ENCODE measurements around the gene SLC26A8.
A peak's percentile ranks its signal among the peaks of the same experiment; 100 is the strongest.
"Not testable (repeated sequence)": the region's sequence is repeated elsewhere in the genome, so short reads cannot be mapped to it uniquely, and the experiment has no call there.

Gene SLC26A8

DNA sequence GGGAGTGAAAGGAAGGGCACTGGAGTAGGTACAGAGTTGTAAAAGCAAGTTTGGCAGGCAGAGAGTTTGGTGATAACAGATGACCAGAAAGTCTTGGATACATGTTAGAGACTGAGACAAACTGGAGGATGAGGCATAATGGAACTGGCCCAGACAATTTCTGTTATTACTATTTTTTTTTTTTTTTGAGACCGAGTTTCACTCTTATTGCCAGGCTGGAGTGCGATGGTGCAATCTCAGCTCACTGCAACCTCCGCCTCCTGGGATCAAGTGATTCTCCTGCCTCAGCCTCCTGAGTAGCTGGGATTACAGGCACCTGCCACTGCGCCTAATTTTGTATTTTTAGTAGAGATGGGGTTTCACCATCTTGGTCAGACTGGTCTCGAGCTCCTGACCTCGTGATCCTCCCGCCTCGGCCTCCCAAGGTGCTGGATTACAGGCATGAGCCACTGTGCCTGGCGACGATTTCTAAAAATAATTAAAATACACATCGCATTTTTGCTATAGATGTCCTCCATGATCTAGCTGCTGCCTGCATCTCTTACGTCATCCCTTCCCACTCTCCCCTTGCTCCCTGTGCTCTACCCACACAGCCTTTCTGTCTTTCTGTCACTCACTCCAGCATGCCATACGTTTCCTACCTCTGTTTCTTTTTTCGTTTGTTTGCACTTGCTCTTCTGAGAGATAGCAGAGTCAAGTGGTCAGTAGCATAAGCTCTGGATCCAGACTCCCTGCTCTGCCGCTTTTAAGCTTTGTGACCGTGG lies 26.7 kb upstream of the SLC26A8 start:
- no peak for DNase-seq (ENCODE audit: low spot score)

DNA sequence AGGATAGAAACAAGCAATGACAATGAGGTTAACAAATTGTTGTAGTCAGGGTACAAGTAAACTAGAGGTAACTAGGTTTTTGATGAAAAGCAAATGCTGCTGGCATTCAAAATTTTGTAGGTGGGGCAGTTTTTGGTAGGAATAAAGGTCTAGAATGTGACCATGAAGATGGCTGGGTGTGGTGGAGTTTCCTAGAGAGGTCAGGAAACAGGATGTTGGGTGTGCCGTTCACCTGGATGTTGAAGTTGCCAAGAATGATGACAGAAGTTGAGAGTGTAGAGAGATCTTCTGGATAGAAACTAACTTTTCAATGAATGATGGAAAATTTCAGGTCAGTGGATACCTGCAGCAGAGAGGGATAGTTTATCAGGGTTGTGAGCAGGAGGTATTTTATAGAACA lies 25.9 kb upstream of the SLC26A8 start:
- DNase-seq (ENCODE audit: low spot score), result no peak

DNA sequence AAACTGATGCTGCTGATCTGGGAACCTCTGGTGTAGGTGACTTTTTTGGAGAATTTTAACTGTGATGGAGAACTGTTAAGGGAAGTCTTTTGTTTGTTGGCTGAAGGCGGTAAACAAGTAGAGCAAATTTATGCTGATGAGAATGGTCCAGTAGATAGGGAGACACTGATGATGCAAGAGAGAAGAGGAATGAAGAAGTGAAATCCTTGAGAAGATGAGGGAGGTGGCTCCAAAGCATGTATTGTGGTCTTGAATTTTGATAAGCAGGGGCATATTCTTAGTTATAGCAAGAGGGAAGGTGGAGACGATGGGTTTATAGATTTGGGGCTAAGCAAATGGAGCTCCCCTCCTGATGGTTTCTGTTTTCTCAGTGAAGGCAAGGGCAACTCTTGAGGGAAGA lies 25.1 kb upstream of the SLC26A8 start:
- DNase-seq (ENCODE audit: low spot score), result no peak

DNA sequence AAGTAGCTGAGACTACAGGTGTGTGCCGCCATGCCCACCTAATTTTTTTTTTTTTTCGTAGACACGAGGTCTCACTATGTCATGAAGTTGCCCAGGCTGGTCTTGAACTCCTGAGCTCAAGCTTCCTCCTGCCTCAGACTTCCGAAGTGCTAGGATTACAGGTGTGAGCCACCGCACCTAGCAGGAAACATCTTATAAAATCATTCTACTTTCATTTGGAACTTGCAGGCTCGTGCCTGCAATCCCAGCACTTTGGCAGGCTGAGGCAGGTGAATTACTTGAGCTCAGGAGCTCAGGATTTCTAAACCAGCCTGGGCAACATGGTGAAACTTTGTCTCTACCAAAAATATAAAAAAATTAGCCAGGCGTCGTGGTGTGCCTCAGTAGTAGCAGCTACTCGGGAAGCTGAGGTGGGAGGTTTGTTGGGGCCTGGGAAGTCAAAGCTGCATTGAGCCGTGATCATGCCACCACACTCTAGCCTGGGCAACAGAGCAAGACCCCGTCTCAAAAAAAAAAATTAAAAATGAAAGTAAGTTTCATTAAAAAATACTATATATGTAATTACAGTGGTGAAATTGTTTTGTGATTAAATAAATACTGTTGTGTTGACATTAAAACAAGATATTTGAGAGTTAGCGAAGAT lies 18.3 kb upstream of the SLC26A8 start:
- DNase-seq (ENCODE audit: low spot score), result no peak

DNA sequence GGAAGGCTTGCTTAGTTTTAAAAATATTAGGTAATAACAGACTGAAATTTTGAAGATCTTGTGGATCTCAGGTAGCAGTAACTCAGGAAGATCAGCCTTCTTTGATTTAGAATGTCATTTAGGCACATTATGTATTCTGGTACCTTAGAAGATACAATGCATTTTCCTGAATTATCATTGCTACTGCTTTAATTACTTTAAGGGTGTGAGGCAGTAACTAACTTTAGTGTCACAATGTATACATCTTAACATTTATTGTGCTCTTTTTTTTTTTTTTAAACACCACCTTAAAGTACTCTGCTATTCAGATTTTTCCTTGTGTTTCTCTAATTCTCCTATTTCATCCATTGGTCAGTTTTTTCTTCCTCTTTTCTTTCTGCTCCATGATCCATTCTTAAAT lies 16.5 kb upstream of the SLC26A8 start:
- DNase-seq (ENCODE audit: low spot score), result no peak

DNA sequence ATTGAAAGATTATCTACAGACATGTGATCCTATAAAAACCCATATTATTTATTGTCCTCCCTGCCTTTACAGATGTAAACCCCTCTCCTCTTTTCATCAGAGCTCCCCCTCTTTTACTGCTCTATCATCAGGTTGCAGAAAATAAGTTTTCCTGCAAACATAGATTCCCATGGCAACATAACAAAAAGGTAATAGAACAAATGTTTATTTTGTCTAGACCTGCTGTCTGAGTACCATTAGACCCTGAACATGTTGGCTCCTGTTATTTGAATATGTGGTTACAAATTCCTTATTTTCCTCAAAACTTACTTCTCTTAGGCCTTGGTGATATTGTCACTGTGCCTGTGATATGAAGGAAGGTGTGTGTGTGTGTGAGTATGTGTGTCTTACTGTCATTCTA lies 14.7 kb upstream of the SLC26A8 start:
- DNase-seq (ENCODE audit: low spot score), result no peak

DNA sequence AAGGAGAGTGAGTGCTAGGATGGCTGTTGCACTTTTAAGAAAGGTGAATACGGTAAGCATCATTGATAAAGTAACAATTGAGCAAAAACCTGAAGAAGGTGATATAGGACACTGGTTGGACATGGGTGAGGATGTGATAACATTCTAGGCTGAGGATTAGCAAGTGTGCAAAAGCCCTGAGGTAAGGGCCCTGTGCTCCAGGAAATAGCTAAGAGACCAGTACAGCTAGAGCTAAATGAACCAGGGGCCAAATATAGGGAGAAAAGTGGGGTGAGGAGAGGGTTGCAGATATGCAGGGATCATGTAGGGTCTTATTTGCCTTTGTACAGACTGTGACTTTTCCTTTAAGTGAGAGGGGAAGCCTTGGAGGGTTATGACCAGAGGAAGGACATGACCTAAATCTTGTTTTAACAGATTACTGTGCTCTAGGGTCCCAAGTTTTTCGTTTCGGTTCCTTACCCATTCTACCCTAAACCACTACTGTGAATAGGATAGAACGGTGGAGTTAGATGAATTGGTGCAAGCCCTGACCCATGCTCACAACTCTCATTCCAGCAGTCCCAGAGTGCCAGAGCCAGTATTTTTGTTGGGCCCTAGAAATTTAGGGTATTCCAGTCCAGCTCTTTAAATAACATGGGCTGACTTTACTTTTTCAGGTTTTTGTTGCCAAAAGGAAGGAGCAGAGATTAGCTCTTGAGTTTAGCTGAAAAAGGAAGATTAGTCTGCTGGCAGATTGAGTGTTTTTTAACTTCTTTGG lies 13.9 kb upstream of the SLC26A8 start:
- DNase-seq (ENCODE audit: low spot score), result no peak

DNA sequence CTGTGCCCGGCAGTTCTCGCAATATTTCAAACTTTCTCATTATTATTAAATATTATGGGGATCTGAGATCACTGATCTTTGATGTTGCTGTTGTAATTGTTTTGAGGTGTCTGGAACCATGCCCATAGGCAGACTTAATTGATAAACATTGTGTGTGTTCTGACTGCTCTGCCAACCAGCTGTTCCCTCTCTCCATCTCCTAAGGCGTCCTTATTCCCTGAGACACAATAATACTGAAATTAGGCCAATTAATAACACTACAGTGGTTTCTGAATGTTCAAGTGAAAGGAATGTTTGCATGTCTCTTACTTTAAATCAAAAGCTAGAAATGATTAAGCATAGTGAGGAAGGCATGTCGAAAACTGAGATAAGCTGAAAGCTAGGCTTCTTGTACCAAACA lies 10.8 kb upstream of the SLC26A8 start:
- no peak for DNase-seq (ENCODE audit: low spot score)

DNA sequence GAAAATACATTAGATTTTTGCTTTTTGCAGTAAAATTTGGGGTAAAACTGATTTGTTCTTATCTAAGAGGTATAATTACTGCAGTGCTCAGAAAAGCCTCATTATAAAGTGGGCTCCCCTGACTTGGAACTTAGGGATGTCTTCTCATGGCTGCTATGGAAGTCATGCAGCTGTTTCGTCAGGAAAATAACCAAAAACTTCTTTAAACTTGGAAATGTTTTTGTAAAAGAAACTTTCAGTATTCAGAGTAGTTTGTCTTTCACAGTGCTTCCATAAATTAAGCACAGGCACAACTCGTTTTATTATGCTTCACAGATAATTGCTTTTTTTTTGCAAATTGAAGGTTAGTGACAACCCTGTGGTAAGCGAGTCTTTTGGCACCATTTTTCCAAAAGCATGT lies 10.0 kb upstream of the SLC26A8 start:
- DNase-seq (ENCODE audit: low spot score), result no peak

DNA sequence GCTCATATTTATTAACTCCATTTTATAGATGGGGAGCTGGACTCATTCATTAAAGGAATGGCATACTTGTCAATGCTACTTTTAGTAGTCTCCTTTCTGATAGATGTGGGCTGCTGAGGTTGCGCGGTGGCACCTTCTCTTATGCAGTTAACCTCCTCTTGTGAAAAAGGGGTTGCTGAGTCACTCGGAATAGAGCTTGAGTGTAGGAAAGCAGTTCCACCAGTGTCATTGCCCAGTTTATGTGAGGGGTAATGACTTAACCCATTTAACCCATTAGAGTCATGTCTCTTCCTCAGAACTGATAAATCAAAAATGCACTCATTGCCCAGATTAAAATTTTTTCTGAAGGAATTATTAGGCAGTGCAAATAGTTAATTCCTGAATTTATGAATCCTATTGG lies 9.5 kb upstream of the SLC26A8 start:
- DNase-seq (ENCODE audit: low spot score), result no peak

DNA sequence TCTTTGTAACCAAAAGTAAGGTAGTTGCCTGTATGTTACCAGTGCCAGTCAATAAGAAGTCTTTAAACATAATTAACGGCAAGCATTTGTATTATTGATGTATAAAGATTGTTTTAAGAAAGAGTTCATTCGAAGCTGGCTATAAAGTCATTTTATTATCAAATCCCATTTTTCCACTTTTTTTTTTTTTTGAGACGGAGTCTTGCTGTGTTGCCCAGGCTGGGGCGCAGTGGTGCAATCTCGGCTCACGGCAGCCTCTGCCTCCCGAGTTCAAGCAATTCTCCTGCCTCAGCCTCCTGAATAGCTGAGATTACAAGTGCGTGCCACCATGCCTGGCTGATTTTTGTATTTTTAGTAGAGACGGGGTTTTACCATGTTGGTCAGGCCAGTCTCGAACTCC lies 8.7 kb upstream of the SLC26A8 start:
- DNase-seq (ENCODE audit: low spot score), result not testable (repeated sequence)

DNA sequence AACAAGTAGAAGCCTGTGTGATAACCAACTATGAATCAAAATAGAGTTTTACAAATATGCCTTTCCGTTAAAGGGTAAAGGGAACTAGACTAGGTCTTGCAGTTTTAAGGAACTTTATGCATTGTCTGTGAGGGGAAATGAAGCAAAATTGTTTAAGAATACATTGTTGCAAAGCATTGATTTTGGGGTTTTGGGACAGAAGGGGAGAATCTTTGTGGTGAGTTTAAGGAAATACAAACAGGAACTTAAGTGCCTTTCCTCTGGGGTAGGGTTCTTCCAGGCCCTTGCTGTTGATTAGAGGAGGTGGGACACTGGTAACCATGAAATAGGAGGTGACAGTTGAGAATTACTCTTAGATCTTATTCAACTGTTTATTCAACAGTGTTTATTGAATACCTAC lies 7.8 kb upstream of the SLC26A8 start:
- DNase-seq (ENCODE audit: low spot score), result no peak

DNA sequence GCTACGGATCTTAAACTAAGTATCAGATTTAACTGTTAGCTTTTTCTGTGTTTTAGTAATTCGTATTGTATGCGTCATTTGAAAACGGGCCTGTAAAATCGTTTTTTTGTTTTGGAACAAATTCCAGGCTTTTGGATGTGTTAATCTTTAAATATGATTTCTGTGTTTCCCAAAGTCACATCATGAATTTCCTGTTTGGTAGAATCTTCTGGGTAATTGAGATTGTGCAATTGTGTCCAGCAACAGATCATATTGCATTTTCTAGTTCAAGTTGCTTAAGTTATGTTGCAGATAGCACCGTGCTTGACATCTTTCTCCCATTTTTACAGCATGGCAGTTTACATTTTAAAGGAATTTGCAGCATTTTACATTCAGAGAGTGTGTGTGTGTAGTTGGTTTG lies 5.0 kb upstream of the SLC26A8 start:
- peak; percentile 36 for DNase-seq (ENCODE audit: low spot score)

DNA sequence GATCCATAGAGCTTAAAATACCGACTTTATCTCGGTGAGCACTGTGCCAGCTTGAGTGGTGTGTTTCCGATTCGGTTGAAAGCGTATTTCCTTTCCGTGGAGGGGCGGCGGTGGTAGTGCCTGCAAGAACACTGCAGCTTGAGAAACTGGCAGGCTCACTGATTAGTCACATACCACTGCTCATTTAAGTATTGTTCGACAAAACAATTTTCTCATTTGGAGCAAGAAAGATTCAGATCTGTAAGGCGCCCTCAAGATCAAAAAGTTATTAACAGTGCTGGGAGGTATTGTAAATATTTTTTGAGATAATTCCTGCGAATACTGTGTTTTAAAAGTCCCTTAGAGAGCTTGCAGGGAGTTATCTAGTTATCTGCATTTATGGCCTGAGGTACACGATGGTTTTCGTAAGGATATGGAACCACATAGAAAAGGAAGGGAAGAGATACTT lies 4.5 kb upstream of the SLC26A8 start:
- DNase-seq (ENCODE audit: low spot score), result peak; percentile 44

DNA sequence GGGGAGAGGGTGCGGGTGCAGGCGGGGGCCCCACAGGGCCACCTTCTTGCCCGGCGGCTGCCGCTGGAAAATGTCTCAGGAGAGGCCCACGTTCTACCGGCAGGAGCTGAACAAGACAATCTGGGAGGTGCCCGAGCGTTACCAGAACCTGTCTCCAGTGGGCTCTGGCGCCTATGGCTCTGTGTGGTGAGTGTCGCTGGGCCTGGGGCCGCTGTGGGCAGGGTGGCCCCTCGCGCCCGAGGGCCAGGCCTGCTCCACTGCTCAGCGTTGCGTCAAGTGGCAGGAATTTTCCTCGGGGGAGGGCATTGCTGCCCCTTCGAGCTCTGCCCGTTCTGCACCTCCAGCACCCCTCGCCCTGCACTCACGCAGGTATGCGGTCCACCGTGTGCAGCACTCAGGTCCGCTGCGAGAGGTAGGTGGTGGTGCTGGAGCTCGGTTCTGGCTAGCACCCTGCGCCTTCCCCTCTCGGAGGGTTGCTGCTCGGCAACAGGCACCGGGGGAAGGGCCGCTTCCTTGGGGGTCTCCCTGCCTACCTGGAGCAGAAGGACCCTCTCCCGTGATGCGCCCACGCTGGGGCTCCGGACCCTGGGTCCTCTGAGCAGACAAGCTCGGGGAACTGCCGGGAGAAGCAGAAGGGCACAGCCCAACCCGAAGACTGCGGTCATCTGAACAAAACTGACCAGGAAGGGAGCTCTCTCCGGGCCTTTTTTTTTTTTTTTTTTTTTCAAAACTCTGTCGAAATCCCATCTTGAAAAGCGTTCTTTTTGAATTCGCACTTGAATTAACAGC lies 3.8 kb upstream of the SLC26A8 start:
- peak; percentile 28 for DNase-seq (ENCODE audit: low spot score)

DNA sequence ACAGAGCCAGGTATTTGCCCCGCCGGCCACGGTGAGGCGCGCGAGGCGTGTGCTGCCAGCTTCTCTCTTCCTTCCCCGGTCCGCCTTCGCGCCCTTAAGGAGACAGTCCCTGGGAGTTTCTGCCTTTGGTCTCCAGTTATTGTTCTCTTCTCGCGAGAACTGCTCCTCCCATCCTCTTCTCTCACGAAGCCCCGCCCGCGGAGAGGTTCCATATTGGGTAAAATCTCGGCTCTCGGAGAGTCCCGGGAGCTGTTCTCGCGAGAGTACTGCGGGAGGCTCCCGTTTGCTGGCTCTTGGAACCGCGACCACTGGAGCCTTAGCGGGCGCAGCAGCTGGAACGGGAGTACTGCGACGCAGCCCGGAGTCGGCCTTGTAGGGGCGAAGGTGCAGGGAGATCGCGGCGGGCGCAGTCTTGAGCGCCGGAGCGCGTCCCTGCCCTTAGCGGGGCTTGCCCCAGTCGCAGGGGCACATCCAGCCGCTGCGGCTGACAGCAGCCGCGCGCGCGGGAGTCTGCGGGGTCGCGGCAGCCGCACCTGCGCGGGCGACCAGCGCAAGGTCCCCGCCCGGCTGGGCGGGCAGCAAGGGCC lies 3.2 kb upstream of the SLC26A8 start, which contains the start of gene MAPK14:
Gene MAPK14 (plus strand): TSS at position 308 of the 587 bp plus-strand sequence. CDS start 350 bp downstream, outside the sequence.
- DNase-seq (ENCODE audit: low spot score), result peak; percentile 97

DNA sequence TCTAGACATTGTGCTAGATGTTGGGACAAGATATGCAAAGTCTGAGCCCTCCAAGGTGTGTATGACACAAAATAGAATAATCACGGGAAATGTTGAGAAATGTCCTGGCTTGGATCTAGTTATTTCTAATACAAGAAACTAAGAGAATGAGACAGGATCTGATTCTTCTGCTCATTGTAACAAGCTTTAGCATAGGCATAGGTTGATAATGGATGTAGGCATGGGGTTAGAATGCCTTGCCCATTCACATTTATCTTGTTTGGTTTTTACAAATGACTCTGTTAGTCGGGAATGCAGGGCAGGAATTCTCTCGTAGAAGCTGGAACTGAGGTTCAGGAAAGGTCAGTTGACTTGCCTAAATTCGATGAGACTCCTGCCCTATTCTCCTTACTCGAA lies 1.5 kb upstream of the SLC26A8 start:
- peak; percentile 51 for DNase-seq (ENCODE audit: low spot score)

DNA sequence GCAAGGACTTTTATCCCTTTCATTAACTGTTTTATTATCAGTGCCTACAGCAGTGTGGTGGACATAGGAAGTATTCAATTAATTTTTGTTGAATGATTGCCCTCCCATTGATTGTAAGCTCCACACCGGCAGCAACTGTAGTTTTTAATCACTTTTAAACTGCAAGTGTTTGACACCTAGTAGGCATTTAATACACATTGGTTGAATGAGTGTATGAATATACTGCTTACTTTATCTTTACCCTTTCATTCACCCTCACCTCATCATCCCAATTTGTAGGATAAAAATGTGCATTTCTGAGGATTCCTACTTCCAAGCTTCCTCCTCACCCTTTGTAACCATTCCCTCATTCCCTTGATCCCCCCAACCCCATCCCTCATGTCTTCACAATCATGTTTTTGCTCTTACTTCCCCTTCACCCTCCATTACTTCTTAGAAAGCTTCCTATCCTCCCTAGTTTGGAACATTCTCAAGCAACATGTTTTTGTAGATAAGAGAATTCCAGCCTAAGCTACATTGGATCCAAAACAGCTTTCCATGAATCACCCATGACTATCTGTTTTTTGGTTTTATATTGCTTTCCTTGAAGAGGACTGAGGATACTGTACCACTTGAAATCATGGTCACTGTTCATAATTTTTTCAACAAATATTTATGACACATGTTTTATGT lies 955 bp upstream of the SLC26A8 start:
- DNase-seq (ENCODE audit: low spot score), result peak; percentile 57

DNA sequence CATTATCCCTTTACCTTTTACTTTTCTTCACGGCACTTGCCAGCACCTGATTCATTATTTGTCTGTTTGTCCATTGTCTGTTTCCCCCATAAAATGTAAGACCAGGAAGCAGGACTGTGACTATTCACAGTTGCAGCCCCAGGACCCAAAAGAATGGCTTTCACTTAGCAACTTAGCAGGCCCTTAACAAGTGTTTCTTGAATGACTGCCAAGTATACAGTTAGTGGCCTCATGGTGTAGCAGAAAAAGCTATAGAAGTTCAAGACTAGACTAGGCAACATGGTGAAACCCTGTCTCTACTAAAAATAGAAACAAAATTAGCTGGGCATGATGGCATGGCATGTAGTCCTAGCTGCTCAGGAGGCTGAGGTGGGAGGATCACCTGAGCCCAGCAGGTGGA lies 4.3 kb downstream of the SLC26A8 start:
- DNase-seq (ENCODE audit: low spot score), result no peak

DNA sequence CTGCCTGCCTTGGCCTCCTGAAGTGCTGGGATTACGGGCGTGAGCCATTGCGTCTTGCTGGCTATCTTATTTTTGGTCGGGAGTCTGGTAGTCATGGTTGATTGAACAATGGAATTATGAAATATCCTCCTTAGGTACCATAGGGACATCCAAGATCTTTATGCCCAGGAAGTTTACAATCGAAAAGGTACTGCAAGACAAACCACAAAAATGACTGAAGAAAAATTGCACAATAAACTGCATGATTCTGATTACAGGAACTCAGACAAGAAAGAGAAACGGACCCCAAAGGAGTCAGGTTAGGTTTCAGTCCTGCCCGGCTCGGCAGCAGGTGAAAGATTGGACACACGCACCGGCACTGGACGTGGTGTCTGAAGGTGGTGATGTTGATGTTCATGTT lies 5.3 kb downstream of the SLC26A8 start:
- no peak for DNase-seq (ENCODE audit: low spot score)

DNA sequence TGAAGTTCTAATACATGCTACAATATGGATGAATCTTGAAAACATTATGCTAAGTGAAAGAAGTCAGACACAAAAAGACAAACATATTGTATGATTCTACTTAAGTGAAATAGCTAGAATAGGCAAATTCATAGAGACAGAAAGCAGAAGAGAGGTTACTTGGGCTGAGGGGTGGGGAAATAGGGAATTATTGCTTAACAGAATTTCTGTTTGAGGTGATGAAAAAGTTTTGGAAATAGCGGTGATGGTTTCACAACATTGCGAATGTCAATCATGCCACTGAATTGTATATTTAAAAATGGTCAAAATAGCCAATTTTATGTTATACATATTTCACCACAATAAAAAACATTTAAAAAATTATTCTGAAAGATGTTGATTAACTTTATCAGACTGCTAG lies 6.1 kb downstream of the SLC26A8 start:
- DNase-seq (ENCODE audit: low spot score), result no peak

Data from AG08396 (cell line).